GM12878 (cell line): Measurements from ENCODE around the gene FOXB2.

Experiments
- EZH2 ChIP-seq: IDR thresholded peaks from 2 replicates; pipeline ENCODE4 v1.6.1; 2012; ENCODE audit warnings: low read depth, mild to moderate bottlenecking, control low read depth, inconsistent platforms, low read length, borderline replicate concordance; ENCODE audit not compliant: control insufficient read depth
- HDGF ChIP-seq: fragments of 450-650 bp; IDR thresholded peaks from 2 replicates; pipeline ENCODE4 v1.6.1; 2016; ENCODE audit warnings: antibody characterized with exemption
- TF ChIP-seq, protein P1 (sequence below), 3 experiments: IDR thresholded peaks in 2 of 3; conservative IDR thresholded peaks in 1 of 3; 2 replicates each; pipeline ENCODE4 v1.5.1; 2011; ENCODE audit warnings: low read depth in 3 of 3, low read length in 3 of 3, mild to moderate bottlenecking in 3 of 3, control low read depth in 2 of 3, moderate library complexity in 2 of 3, inconsistent platforms in 1 of 3, mixed read lengths in 1 of 3; ENCODE audit not compliant: control insufficient read depth in 2 of 3, insufficient read depth in 1 of 3; ENCODE audit errors: extremely low read depth in 1 of 3

DNA sequence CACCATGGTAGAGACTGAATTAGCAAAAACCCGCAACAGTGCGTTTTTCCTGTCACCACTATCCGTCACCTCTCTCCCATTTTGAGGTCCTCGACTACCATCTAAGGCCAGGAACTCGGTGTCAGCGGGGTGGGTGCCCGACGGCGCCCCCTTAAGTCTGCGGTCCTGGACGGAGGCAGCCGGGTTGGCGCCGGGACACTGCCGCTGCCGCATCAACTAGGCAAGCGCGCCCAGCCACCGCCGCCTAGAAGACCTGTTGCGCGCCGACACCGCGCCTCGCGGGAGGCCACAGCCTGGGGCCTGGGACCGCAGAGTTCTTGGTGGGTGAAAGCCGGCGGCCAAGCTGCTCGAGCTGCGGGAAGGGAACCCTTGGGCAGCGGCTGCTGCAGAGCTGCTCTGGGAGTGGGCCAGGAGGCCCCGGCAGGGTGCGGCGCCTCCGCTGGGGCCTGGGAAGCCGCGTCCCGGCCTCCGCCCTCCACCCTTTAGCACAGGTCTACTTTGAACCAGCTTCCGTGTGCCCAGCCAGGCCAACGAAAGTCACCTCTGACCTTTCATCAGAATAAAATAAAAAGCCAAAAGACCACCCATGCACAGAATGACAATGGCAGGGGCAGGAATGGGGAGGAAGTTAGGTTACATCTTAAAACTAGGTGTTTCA, 3.5 kb downstream of the FOXB2 start:
- TF ChIP-seq HDGF: no peak
- TF ChIP-seq, protein P1, sequence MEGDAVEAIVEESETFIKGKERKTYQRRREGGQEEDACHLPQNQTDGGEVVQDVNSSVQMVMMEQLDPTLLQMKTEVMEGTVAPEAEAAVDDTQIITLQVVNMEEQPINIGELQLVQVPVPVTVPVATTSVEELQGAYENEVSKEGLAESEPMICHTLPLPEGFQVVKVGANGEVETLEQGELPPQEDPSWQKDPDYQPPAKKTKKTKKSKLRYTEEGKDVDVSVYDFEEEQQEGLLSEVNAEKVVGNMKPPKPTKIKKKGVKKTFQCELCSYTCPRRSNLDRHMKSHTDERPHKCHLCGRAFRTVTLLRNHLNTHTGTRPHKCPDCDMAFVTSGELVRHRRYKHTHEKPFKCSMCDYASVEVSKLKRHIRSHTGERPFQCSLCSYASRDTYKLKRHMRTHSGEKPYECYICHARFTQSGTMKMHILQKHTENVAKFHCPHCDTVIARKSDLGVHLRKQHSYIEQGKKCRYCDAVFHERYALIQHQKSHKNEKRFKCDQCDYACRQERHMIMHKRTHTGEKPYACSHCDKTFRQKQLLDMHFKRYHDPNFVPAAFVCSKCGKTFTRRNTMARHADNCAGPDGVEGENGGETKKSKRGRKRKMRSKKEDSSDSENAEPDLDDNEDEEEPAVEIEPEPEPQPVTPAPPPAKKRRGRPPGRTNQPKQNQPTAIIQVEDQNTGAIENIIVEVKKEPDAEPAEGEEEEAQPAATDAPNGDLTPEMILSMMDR (IDR thresholded peaks at IDR 0.05 in 2 of 3, conservative IDR thresholded peaks at IDR 0.05 in 1 of 3; ENCODE audit: control insufficient read depth in 2 of 3, extremely low read depth in 1 of 3, insufficient read depth in 1 of 3, low read depth in 3 of 3, low read length in 3 of 3): no peak
- TF ChIP-seq EZH2: no peak
